ENCODE data around the gene TGFBR3.

- TF ChIP-seq CTCF (IDR thresholded peaks at IDR 0.05; ENCODE audit: borderline replicate concordance, extremely low read depth, low read length, poor library complexity, severe bottlenecking) (no peak), EZH2 (IDR thresholded peaks at IDR 0.05; ENCODE audit: borderline replicate concordance, low read depth, low read length, severe bottlenecking) (no peak)
These were observed 92.1 kb downstream of the TGFBR3 start for GRCh38 chr1:91793877-91794276.

All from DND-41 (cell line).